ENCODE data around the gene ABCA2.

GRCh38 chr9:137063311-137064026 lies 35.4 kb upstream of the ABCA2 start:
- TF ChIP-seq CTCF (IDR thresholded peaks at IDR 0.05; ENCODE audit: low read length) (no peak), EZH2 (IDR thresholded peaks at IDR 0.05; ENCODE audit: borderline replicate concordance, low read length) (no peak)
